H1 (cell line): Measurements from ENCODE around the gene SLC35D2. TPM values are rescaled to one million over a fixed set of nuclear protein-coding genes. Genes with fewer than 3 reads are reported as not detected.

ENCODE experiments used
- ASH2L ChIP-seq: fragments of 200-600, 300-600 bp; sonication (generic); IDR thresholded peaks from one replicate; pipeline ENCODE4 v1.7.1; 2017; ENCODE audit warnings: low read length
- CBX5 ChIP-seq: fragments of 300-800, 300-1000 bp; sonication (generic); IDR thresholded peaks from 2 replicates; pipeline ENCODE4 v1.7.1; 2016; ENCODE audit warnings: antibody characterized with exemption, low read length, low read depth
- CEBPB ChIP-seq: IDR thresholded peaks from 2 replicates; pipeline ENCODE4 v1.6.1; 2012; ENCODE audit warnings: low read depth, low read length
- POLR2AphosphoS5 ChIP-seq: IDR thresholded peaks from 2 replicates; pipeline ENCODE4 v1.6.1; 2011; ENCODE audit warnings: low read depth, low read length
- RBBP5 ChIP-seq: IDR thresholded peaks from 2 replicates; pipeline ENCODE4 v1.7.1; 2012; ENCODE audit warnings: low read depth, mild to moderate bottlenecking, inconsistent platforms, low read length, moderate library complexity, borderline replicate concordance
- ZNF274 ChIP-seq: IDR thresholded peaks from 2 replicates; pipeline ENCODE4 v1.7.0; 2012; ENCODE audit warnings: low read length, borderline replicate concordance; ENCODE audit errors: extremely low read depth
- polyA plus RNA-seq, 7 experiments: library from polyadenylated mRNA; depleted of rRNA in 3 of 7; stranded (reverse) in 5 of 7; unstranded in 2 of 7; fragments of >200 nt in 5 of 7; fragments of 200-250 nt in 2 of 7; gene quantifications; 1 replicate in 5 of 7; 2 replicates in 1 of 7; 4 replicates in 1 of 7; pipeline versions ENCODE4 v1.2.1 to v1.2.3, GENCODE V29; 2011 to 2013; ENCODE audit warnings: missing spikeins in 2 of 7, mixed read lengths in 2 of 7
- total RNA-seq: library from RNA; stranded (reverse); fragmentation: NEBNext Ultra II Directional; extraction: Animal tissue kit (Norgen Biotek cat#: 25700); gene quantifications from 2 replicates; pipeline ENCODE4 v1.2.1, GENCODE V29; 2021

The SLC35D2 gene
- total and polyA plus RNA-seq, 2 of the 8 experiments (the other 6 are each of a cell fraction or from before 2014, with no cell fraction given), result 9.6 to 11.5 TPM

GRCh38 chr9:96302021-96302420 is 81.5 kb downstream of the SLC35D2 start, which contains the start of gene HSD17B3 (continued):
- TF ChIP-seq CEBPB (no peak), CBX5 (no peak), ZNF274 (no peak), POLR2AphosphoS5 (no peak), RBBP5 (no peak), ASH2L (no peak)
